Loucy (cell line): ENCODE results near the gene IQCC.
A peak's percentile ranks its signal among the peaks of the same experiment; 100 is the strongest.

Source experiments
- CTCF ChIP-seq: fragments of 200-600 bp; sonication (generic); conservative IDR thresholded peaks from 2 replicates; pipeline ENCODE4 v1.5.1; 2014; ENCODE audit warnings: mild to moderate bottlenecking, antibody characterized with exemption, low read length
- EZH2phosphoT487 ChIP-seq: fragments of 200-600 bp; IDR thresholded peaks from 2 replicates; pipeline ENCODE4 v1.6.1; 2018; ENCODE audit warnings: antibody characterized with exemption, mild to moderate bottlenecking, moderate library complexity, borderline replicate concordance

- TF ChIP-seq CTCF (0 out of 2 replicates have a peak, but pooled peaks have one; percentile 12), EZH2phosphoT487 (no peak)
These were observed 4.2 kb upstream of the IQCC start for GRCh38 chr1:32201011-32201855.
